OCI-LY1 (cell line): ENCODE results near the gene GGN.

Experiments
- H2AFZ ChIP-seq: fragments of 200-600 bp; sonication (generic), shearing (Covaris generic); 2 replicates; pipeline ENCODE4 v1.6.0; 2014; ENCODE audit warnings: antibody characterized with exemption, mild to moderate bottlenecking, low read length
- H3F3A ChIP-seq: fragments of 200-600 bp; sonication (generic), shearing (Covaris generic); 2 replicates; pipeline ENCODE4 v1.6.0; 2014; ENCODE audit warnings: mild to moderate bottlenecking, antibody characterized with exemption, low read length, moderate library complexity; ENCODE audit not compliant: insufficient read depth
- H3K27ac ChIP-seq: fragments of 200-600 bp; sonication (generic); 2 replicates; pipeline ENCODE4 v1.5.1; 2014; ENCODE audit warnings: low read length, mixed run types, mild to moderate bottlenecking, low read depth; ENCODE audit not compliant: poor library complexity, severe bottlenecking
- H3K27me3 ChIP-seq: fragments of 200-600 bp; sonication (generic); 2 replicates; pipeline ENCODE4 v1.6.0; 2014; ENCODE audit warnings: antibody characterized with exemption, mild to moderate bottlenecking, low read length, moderate library complexity; ENCODE audit not compliant: insufficient read depth
- H3K36me3 ChIP-seq: fragments of 200-600 bp; sonication (generic); 2 replicates; pipeline ENCODE4 v1.6.1; 2014; ENCODE audit warnings: mild to moderate bottlenecking, antibody characterized with exemption, low read length, moderate library complexity, mixed read lengths; ENCODE audit not compliant: insufficient read depth
- H3K4me1 ChIP-seq: fragments of 200-600 bp; sonication (generic); 2 replicates; pipeline ENCODE4 v1.5.1; 2014; ENCODE audit warnings: mild to moderate bottlenecking, low read length, moderate library complexity; ENCODE audit not compliant: insufficient read depth, severe bottlenecking
- H3K4me2 ChIP-seq: fragments of 200-600 bp; sonication (generic), shearing (Covaris generic); 2 replicates; pipeline ENCODE4 v1.6.1; 2014; ENCODE audit warnings: low read length
- H3K4me3 ChIP-seq: fragments of 200-600 bp; sonication (generic); 2 replicates; pipeline ENCODE4 v1.5.1; 2014; ENCODE audit warnings: low read length, low read depth, mild to moderate bottlenecking, mixed read lengths; ENCODE audit not compliant: poor library complexity, severe bottlenecking
- H3K79me2 ChIP-seq: fragments of 200-600 bp; shearing (Covaris generic); 2 replicates; pipeline ENCODE4 v1.6.1; 2016; ENCODE audit warnings: mixed run types, low read length, mixed read lengths; ENCODE audit not compliant: insufficient read depth
- H3K9ac ChIP-seq: fragments of 200-600 bp; sonication (generic), shearing (Covaris generic); 2 replicates; pipeline ENCODE4 v1.6.1; 2014; ENCODE audit warnings: mild to moderate bottlenecking, low read length, mixed read lengths
- H3K9me2 ChIP-seq: fragments of 200-600 bp; sonication (generic), shearing (Covaris generic); 2 replicates; pipeline ENCODE4 v1.6.1; 2014; ENCODE audit warnings: low read depth, mild to moderate bottlenecking, low read length, mixed read lengths
- H3K9me3 ChIP-seq: fragments of 200-600 bp; shearing (Covaris generic); 2 replicates; pipeline ENCODE4 v1.6.1; 2014; ENCODE audit warnings: low read length, mixed read lengths
- H4K20me1 ChIP-seq: fragments of 200-600 bp; sonication (generic), shearing (Covaris generic); 2 replicates; pipeline ENCODE4 v1.6.0; 2016; ENCODE audit warnings: mild to moderate bottlenecking, low read length; ENCODE audit not compliant: insufficient read depth
- EZH2 ChIP-seq: fragments of 200-600 bp; sonication (generic), shearing (Covaris generic); IDR thresholded peaks from 2 replicates; pipeline ENCODE4 v1.8.0; 2017; ENCODE audit warnings: borderline replicate concordance, mixed run types, mild to moderate bottlenecking, antibody characterized with exemption, low read length, moderate library complexity, mixed read lengths
- TF ChIP-seq, protein P1 (sequence below): fragments of 200-600 bp; sonication (generic), shearing (Covaris generic); IDR thresholded peaks from 2 replicates; pipeline ENCODE4 v1.5.1; 2017; ENCODE audit warnings: mild to moderate bottlenecking, antibody characterized with exemption, low read length, moderate library complexity, mixed read lengths

GGN gene

GRCh38 chr19:38400361-38400760 is 12.5 kb upstream of the GGN start:
- no peak overlapping the region for H3K4me2 ChIP-seq
- H3K27me3 ChIP-seq: no peaks in the 10 kb centered on the region
- H3K4me1 ChIP-seq: peaks cover 10% of the 10 kb centered on the region
- H4K20me1 ChIP-seq: no peaks in the 10 kb centered on the region
- H3F3A ChIP-seq: no peaks in the 10 kb centered on the region
- no peak overlapping the region for H3K9ac ChIP-seq
- no peak overlapping the region for H2AFZ ChIP-seq
- H3K9me2 ChIP-seq: no peaks in the 10 kb centered on the region
- no peak overlapping the region for H3K4me3 ChIP-seq
- 0 out of 2 replicates have a peak, but pooled peaks cover 7% of the 10 kb centered on the region for H3K36me3 ChIP-seq
- H3K27ac ChIP-seq: no peak overlapping the region
- no peaks in the 10 kb centered on the region for H3K79me2 ChIP-seq
- H3K9me3 ChIP-seq: no peaks in the 10 kb centered on the region
- TF ChIP-seq, protein P1, sequence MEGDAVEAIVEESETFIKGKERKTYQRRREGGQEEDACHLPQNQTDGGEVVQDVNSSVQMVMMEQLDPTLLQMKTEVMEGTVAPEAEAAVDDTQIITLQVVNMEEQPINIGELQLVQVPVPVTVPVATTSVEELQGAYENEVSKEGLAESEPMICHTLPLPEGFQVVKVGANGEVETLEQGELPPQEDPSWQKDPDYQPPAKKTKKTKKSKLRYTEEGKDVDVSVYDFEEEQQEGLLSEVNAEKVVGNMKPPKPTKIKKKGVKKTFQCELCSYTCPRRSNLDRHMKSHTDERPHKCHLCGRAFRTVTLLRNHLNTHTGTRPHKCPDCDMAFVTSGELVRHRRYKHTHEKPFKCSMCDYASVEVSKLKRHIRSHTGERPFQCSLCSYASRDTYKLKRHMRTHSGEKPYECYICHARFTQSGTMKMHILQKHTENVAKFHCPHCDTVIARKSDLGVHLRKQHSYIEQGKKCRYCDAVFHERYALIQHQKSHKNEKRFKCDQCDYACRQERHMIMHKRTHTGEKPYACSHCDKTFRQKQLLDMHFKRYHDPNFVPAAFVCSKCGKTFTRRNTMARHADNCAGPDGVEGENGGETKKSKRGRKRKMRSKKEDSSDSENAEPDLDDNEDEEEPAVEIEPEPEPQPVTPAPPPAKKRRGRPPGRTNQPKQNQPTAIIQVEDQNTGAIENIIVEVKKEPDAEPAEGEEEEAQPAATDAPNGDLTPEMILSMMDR: no peak
- no peak for TF ChIP-seq EZH2

DNA sequence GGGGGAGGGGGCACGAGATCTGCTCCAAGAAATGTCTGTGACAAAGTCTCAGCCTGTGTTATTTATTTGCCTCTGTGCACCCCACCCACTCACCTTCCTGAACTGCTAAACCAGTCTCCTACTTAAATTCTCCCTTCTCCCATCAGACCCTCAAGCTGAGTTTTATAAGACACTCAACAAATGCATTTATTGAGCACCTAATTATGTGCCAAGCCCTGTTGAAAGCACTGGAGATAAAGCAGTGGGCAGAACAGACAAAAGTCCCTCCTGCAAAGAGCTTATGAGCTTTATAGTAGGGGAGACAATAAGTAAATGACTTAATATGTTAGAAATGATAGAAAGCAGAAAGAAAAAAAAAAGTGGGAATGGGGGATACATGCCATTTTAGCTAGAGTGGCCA is 11.7 kb upstream of the GGN start:
- Histone ChIP-seq H3K9me2 (no peaks in the 10 kb centered on the region), H3K4me2 (no peak overlapping the region), H3K36me3 (no peaks in the 10 kb centered on the region)

GRCh38 chr19:38399081-38399480 is 11.2 kb upstream of the GGN start:
- Histone ChIP-seq H3K27me3 (no peaks in the 10 kb centered on the region), H3K9me2 (no peaks in the 10 kb centered on the region), H2AFZ (no peak overlapping the region), H4K20me1 (no peaks in the 10 kb centered on the region), H3K4me2 (no peak overlapping the region), H3K4me1 (peaks cover 7% of the 10 kb centered on the region), H3K4me3 (no peak overlapping the region), H3F3A (no peaks in the 10 kb centered on the region), H3K9me3 (no peaks in the 10 kb centered on the region), H3K9ac (no peak overlapping the region), H3K36me3 (no peaks in the 10 kb centered on the region), H3K79me2 (no peaks in the 10 kb centered on the region), H3K27ac (no peak overlapping the region)
- TF ChIP-seq, protein P1: no peak
- no peak for TF ChIP-seq EZH2

More for the DNA sequence above, 11.7 kb upstream of the GGN start:
- no peak overlapping the region for H2AFZ ChIP-seq
- H4K20me1 ChIP-seq: no peaks in the 10 kb centered on the region
- no peaks in the 10 kb centered on the region for H3K79me2 ChIP-seq
- TF ChIP-seq, protein P1: no peak
- no peak for TF ChIP-seq EZH2
- no peak overlapping the region for H3K9ac ChIP-seq
- no peaks in the 10 kb centered on the region for H3K27me3 ChIP-seq
- no peak overlapping the region for H3K4me3 ChIP-seq
- H3F3A ChIP-seq: no peaks in the 10 kb centered on the region
- H3K9me3 ChIP-seq: no peaks in the 10 kb centered on the region
- H3K4me1 ChIP-seq: peaks cover 10% of the 10 kb centered on the region
- H3K27ac ChIP-seq: no peak overlapping the region
